Ishikawa (cell line): ENCODE results near the gene GTPBP2.
A peak's percentile ranks its signal among the peaks of the same experiment; 100 is the strongest.

Source experiments
- CEBPB ChIP-seq: IDR thresholded peaks from 2 replicates; pipeline ENCODE4 v1.6.1; 2012
- CREB1 ChIP-seq: IDR thresholded peaks from 2 replicates; pipeline ENCODE4 v1.6.1; 2012; ENCODE audit warnings: low read depth
- EGR1 ChIP-seq: IDR thresholded peaks from 2 replicates; pipeline ENCODE4 v1.6.1; 2012
- EP300 ChIP-seq: IDR thresholded peaks from 2 replicates; pipeline ENCODE4 v1.6.1; 2012; ENCODE audit warnings: borderline replicate concordance
- FOXM1 ChIP-seq: IDR thresholded peaks from 2 replicates; pipeline ENCODE4 v1.6.1; 2012; ENCODE audit warnings: low read depth, borderline replicate concordance
- MAX ChIP-seq: IDR thresholded peaks from 2 replicates; pipeline ENCODE4 v1.6.1; 2012
- NFIC ChIP-seq: IDR thresholded peaks from 2 replicates; pipeline ENCODE4 v1.6.1; 2012
- RAD21 ChIP-seq: IDR thresholded peaks from 2 replicates; pipeline ENCODE4 v1.6.1; 2012; ENCODE audit warnings: low read depth
- REST ChIP-seq: IDR thresholded peaks from 2 replicates; pipeline ENCODE4 v1.6.1; 2012; ENCODE audit warnings: low read depth, mild to moderate bottlenecking
- TAF1 ChIP-seq: IDR thresholded peaks from 2 replicates; pipeline ENCODE4 v1.6.1; 2012; ENCODE audit warnings: low read depth, mild to moderate bottlenecking
- TCF12 ChIP-seq: IDR thresholded peaks from 2 replicates; pipeline ENCODE4 v1.6.1; 2012; ENCODE audit warnings: low read depth
- TEAD4 ChIP-seq: IDR thresholded peaks from 2 replicates; pipeline ENCODE4 v1.6.1; 2012
- USF1 ChIP-seq: IDR thresholded peaks from 2 replicates; pipeline ENCODE4 v1.6.1; 2012
- YY1 ChIP-seq: IDR thresholded peaks from 2 replicates; pipeline ENCODE4 v1.6.1; 2012; ENCODE audit warnings: low read depth
- ZBTB7A ChIP-seq: IDR thresholded peaks from 2 replicates; pipeline ENCODE4 v1.6.1; 2012; ENCODE audit warnings: low read depth

Gene GTPBP2

GRCh38 chr6:43609402-43609801 is 19.7 kb downstream of the GTPBP2 start:
- TF ChIP-seq TAF1 (no peak), MAX (no peak), USF1 (no peak), TCF12 (no peak), EGR1 (no peak), CEBPB (no peak), FOXM1 (no peak), YY1 (no peak), CREB1 (no peak), RAD21 (no peak), EP300 (no peak), NFIC (no peak), REST (no peak), ZBTB7A (no peak), TEAD4 (no peak)

DNA sequence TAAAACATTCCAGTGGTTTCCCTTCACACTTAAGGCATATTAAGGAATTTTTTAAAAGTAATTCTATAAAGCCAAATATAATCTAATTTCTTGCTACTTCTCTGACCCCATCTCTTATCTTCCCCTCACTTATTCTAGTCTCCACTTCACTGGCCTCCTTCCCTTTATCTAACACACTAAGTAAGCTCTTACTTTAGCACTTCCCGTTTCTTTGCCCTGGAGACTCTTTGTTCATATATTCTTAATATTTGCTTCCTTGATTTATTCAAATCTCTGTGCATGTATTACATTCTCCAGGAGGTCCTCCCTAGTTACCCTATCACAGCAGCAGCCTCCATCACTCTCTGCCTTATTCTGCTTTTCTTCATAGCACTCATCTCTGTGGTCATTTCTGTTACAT is 20.3 kb downstream of the GTPBP2 start:
- TF ChIP-seq CEBPB (no peak), USF1 (no peak), CREB1 (no peak), TAF1 (no peak), NFIC (no peak), MAX (no peak), TEAD4 (no peak), REST (no peak), ZBTB7A (no peak), TCF12 (no peak), RAD21 (no peak), YY1 (no peak), EP300 (no peak), FOXM1 (no peak), EGR1 (no peak)

GRCh38 chr6:43608310-43608763 is 20.7 kb downstream of the GTPBP2 start:
- 0 out of 2 replicates have a peak, but pooled peaks have one; percentile 12 for TF ChIP-seq CEBPB
- TF ChIP-seq NFIC = no peak
- no peak for TF ChIP-seq REST
- no peak for TF ChIP-seq EGR1
- TF ChIP-seq YY1 = no peak
- no peak for TF ChIP-seq ZBTB7A
- no peak for TF ChIP-seq TAF1
- peak; percentile 60 for TF ChIP-seq RAD21
- no peak for TF ChIP-seq FOXM1
- no peak for TF ChIP-seq MAX
- no peak for TF ChIP-seq USF1

DNA sequence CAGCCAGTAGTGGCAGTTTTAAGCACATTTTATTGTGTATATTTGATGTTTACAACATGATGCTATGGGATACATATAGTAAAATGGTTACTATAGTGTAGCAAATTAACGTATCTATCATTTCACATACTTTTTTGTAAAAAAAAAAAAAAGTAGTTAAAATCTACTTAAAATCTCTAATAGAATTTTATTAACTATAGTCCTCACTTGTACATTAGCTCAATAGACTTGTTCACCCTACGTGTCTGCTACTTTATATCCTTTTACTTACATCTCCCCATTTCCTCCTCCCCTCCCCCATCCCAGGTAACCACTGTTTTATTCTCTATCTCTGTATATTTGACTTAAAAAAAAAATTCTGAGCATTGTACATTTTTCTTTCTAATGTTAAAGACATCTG is 23.0 kb downstream of the GTPBP2 start:
- TF ChIP-seq CEBPB (no peak), EGR1 (no peak), MAX (no peak), RAD21 (no peak), ZBTB7A (no peak), YY1 (no peak), FOXM1 (no peak), NFIC (no peak), TAF1 (no peak), EP300 (no peak), REST (no peak), USF1 (no peak), TCF12 (no peak), CREB1 (no peak), TEAD4 (no peak)
